CD4-positive, alpha-beta T cell treated with Interleukin-21 for 1 hour (primary cell): ENCODE results near the gene API5.

Experiments
- DNase-seq: peaks from one replicate; pipeline ENCODE4 v3.0.0-alpha.2; 2020

API5 gene

DNA sequence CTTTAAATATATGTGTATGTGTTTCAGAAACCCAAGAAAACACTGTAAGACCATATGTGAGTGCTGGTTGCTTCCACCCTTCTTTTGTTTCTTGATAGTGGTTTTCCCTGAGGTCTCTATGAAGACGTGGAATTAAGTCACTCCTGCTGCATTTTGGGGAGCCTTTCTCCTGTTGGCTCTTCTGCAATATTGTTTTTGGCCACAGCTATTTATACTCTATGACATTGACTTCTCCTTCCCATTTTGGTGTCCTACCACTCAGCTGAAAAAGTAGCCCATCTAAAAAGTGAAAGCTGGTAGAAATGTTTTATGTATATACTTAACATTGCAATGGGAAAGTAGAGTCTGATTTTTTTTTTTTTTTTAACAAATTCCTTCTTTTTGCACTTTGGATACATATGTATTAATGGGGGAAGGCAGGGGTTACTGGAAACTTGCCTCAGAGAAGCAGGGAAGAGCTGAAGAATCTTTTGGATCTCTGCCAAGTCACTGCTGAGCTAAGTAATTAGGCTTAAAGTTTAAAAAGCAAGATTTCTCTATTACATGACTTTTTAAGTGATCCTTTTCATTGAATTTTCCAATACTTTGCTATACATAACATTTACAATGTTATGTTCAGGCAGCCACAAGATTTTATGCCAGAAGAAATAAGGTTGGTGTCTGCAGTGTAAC, 48.7 kb downstream of the API5 start:
- DNase-seq = no peak

DNA sequence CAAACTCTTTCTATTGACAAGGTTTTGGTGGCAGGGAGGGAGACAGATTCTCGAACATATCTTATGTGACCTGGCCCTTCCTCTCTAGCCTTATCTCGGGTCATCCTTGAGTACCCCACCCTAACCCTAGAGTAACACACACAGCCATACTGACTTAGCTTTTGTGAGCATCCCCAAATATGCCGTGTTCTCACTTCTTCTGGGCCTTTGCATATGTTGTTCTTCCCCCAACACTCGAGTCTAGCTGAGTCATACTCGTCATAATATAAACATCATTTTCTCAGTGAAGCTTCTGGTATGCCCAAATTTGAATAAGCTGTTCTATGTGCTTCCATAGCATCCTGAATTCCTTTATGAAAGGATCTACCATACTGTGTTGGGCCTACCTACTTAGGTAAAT, 54.9 kb downstream of the API5 start:
- no peak for DNase-seq

DNA sequence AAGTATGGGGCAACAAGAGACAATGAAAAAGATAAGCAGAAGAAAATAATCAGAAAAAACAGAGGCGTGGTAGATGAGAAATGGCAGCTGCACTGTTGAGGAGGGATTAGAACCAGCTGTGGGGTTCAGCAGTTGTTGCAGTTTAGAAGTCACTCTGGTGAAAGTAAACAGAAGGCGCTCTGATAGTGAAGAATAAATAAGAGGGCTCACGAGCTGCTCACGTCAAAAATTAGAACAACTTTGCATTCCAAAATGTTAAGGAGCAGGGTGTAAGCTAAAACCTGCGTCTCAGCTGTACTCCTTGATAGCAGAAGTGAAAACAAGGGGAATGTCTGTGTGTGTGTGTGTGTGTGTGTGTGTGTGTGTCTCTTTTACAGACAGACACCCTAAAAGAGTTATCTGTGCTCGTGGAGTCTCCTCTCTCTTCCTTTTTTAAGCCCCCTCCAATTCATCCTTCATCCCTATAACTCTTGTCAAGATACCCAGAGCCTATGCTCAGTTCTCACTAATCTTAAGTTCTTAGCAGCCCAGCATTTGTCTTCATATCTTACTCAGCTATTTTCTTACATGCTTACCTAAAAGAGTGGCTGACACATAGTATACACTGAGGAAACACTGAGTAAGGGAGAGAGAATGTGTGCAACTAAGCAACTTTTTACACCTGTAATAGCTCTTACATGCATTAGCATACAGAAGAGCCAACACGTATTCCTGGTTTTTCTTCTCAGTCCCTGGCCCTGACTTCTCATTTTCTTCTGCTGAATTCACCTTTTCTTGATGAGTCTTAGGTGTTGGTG, 55.8 kb downstream of the API5 start:
- no peak for DNase-seq

DNA sequence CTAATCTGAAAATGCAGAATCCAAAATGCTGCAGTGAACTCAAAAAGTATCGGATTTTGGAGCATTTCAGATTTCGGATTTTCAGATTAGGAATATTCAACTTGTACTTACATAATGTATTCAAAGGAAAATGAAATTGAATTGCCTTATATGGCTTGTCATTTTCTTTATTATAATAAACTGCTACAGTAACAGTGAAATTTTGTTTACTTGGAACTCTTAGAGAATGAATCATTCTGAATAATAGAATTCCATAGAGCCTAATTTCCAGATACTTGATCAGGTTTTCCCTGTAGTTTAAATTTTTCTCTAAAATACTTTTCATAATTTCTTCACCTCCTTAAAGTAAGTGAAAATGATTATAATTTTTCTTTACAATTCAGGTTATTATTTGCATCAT, 64.3 kb downstream of the API5 start:
- DNase-seq = no peak

DNA sequence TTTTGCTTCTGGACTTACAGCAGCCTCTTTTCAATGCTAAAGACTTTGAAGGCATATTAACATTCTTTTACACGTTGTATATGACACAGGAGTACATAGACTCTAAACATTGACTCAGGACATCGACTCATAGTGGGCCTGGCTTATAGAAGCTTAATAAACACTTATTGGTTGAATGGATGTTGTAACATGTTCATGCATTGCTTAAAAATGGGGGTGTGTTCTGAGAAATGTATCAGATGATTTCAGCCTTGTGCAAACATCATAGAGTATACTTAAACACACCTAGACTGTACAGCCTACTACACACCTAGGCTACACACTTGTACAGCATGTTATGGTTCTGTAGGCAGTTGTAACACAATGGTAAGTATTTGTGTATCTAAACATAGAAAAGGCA, 64.8 kb downstream of the API5 start:
- no peak for DNase-seq

DNA sequence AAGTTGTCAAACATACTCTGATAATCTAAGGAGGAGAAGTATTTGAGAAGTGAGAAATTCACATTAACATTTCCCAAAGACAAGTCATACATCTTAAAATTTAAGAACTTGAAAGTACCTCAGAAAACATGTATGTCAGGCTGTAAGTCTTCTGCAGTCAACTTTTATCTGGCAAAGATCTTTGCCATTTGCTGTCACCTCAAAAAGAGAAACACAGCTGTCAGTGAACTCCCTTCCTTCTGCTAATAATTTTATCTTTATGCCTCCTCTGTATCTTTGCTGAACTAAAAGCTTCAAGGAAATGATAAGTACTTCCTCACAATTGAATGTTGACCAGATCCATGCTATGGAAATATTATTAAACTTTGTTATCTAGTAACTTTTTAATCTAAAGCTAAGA, 65.6 kb downstream of the API5 start:
- no peak for DNase-seq

DNA sequence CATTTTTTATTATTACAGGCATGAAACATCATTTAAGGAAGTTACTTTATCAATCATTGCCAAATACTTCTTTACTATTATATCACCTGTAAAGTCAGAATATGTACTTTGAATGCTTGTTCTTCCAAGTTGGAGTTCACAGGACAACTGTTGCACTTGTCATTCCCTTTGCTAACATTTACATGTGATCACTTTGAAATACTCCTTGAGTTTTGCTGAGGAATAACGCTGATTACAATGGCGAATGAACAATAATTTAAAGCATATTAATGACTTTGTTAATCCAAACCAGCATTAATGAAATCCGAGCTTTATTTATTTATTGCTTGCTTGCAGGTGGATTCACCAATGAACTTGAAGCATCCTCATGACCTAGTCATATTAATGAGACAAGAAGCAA, 67.1 kb downstream of the API5 start:
- no peak for DNase-seq

DNA sequence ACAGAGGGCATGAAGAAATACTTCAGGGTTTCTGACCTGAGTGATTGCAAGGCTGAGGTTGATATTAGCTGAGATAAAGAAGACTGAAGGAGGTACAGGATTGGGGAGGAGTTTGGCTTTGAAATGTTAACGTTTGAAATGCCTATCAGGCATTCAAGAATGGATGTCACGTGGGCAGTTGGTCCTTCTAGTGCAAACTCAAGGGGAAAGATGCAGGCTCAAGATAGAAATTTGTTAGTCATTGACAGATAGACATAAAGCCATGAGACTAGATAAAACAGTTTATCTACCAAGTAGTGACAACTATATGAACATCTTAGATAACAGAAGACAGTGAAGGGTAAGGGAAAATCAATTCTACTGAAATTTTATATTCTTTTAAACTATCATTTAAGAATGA, 70.0 kb downstream of the API5 start:
- no peak for DNase-seq

DNA sequence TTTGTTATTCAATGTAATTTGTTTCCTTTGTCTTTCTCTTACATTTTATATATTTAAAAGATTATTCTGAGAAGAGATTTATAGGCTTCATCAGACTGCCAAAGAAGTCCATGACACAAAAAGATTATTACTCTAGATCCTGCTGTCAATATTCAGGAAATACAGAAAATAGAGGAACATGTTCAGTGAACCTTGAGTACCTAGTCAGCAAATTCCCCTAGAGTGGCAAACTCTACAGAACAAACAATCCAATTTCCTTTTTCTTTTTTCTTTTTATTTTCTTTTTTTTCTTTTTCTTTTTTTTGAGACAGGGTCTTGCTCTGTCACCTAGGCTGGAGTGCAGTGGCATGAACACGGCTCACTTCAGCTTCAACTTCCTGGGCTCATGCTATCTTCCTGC, 70.8 kb downstream of the API5 start:
- no peak for DNase-seq

DNA sequence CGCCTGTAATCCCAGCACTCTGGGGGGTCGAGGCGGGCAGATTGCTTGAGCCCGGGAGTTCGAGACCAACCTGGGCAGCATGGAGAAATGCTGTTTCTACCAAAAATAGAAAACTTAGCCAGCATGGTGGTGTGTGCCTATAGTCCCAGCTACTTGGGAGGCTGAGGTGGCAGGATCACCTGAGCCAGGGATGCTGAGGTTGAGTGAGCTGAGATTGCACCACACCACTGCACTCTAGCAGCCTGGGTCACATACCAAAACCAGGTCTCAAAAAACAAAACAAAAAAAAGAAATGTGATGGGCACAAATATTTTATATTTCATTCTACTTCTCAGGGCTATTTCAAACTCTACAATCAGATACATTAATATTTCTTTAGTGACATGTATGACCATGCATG, 72.6 kb downstream of the API5 start:
- DNase-seq = no peak

DNA sequence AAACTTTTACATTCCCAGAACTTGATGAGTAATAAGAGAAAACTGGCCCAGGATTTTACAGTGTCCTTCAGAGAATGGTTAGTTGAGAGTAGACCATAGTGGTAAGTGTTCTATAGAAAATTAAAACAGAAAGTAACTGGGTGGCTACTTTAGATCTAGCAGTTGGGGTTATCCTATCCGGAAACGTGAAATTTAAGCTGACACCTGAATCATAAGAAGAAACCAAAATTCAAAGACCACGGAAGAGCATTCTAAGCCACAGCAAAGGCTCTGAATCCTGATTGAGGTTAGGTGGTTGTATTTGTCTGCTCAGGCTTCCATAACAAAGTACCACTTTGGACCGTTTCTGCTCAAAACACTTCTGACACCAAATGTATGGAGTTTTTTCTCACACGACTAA, 80.9 kb downstream of the API5 start:
- peak; percentile 4 for DNase-seq

DNA sequence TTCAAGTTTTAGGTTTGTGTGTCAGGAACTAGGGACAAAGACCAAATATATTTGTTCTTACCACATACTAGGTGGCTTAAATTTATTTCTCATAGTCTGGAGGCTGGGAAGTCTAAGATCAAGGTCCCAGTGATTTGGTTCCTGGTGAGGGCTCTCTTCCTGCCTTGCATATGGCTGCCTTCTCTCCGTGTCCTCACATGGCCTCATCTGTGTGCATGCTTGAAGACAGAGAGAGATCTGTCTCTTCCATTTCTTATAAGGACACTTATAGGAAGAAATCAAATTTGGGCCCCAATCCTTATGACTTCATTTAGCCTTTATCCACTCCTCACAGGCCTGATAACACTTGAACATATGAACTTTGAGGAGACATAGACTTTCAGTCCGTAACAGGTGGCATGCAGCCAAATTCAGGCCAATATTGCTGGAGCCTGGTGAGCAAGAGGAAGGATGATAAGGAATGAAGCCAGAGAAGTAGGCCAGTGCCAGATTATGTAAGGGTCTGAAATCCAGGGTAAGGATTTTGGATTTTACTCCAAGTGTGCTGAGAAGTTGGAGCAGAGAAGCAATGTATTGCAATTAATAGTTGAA, 82.1 kb downstream of the API5 start:
- no peak for DNase-seq
